ENCODE measurements around the gene BTBD6. TPM values are rescaled to one million over a fixed set of nuclear protein-coding genes. Genes with fewer than 3 reads are reported as not detected.

BTBD6 gene
- total and polyA plus RNA-seq, 2 of the 8 experiments (the other 6 are each of a cell fraction or from before 2014, with no cell fraction given): 10.1 to 10.2 TPM

GRCh38 chr14:105274637-105275036 lies 26.3 kb downstream of the BTBD6 start (continued):
- TF ChIP-seq KDM4A (IDR thresholded peaks at IDR 0.05; ENCODE audit: low read depth, low read length, severe bottlenecking): no peak
- TF ChIP-seq CTBP2 (IDR thresholded peaks at IDR 0.05; ENCODE audit: borderline replicate concordance, insufficient read depth, insufficient read length, low read length): no peak
- no peak for TF ChIP-seq TCF12 (IDR thresholded peaks at IDR 0.05; ENCODE audit: low read depth, low read length)
- TF ChIP-seq KDM5A (IDR thresholded peaks at IDR 0.05; ENCODE audit: low read length): no peak
- no peak for TF ChIP-seq FOSL1 (IDR thresholded peaks at IDR 0.05; ENCODE audit: insufficient read depth, low read depth, low read length)

Data from H1 (cell line).